Epidermal melanocyte (primary cell): ENCODE measurements around the gene ESRRG.
"Not testable (repeated sequence)": the region's sequence is repeated elsewhere in the genome, so short reads cannot be mapped to it uniquely, and the experiment has no call there.

Experiments used
- DNase-seq: peaks from one replicate; pipeline ENCODE4 v3.0.0; 2011; ENCODE audit warnings: low spot score; ENCODE audit not compliant: insufficient read length

ESRRG gene

DNA sequence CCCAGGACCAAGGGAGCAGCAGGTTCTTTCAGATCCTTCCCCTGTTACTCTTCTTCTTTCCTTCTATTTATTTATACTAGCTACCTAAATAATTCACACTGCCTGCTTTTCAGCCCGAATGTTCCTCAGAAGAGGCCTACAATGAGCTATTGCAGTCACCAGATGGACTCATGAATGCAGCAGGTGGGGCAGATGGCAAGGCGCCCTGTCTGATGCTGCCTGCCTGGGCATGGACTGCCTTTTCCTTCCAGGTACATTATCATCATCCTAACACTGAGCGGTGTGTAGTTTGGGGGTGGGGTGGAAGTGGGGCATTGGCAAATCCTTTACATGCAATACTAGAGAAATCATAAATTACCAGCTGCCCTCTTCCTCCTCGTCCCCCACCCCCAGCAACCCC lies 17.6 kb downstream of the ESRRG start:
- no peak for DNase-seq

- not testable (repeated sequence) for DNase-seq
Observed at GRCh38 chr1:216704065-216704464, 19.2 kb downstream of the ESRRG start.

GRCh38 chr1:216702170-216702569 lies 21.1 kb downstream of the ESRRG start:
- DNase-seq = no peak

DNA sequence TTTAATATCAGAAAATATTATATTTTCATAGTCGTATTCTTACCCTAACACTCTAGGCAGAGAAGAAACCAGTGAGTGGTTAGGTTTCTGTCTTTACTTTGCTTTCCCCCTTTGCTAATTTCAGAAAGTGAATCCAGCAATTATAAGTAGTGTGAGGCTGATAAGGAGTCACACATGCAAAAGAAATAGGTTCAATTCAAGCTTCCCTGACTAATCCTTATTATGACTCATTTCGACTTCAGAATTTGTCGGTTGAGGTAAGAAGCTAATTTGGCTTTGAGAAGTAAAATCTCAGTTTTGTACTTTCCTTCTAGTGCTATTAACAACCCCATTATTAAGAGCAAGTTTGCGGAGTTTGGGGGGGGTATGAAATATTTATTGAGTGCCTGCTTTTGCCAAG lies 22.4 kb downstream of the ESRRG start:
- DNase-seq = no peak

DNA sequence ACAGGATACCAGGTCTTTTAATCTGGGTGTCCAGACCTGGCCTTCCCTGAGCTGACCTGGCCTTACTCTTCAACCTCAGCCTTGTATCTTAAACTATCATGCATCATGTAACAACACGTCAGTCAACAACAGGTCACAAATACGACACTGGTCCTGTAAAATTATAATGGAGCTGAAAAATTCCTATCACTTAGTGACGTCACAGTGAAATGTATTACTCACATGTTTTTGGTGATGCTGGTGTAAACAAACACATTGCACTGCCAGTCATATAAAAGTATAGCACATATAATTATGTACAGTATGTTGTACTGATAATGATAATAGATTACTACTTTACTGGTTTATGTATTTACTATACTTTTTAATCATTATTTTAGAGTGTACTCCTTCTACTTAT lies 31.5 kb downstream of the ESRRG start:
- DNase-seq = no peak

GRCh38 chr1:216690603-216691002 lies 32.6 kb downstream of the ESRRG start:
- no peak for DNase-seq

GRCh38 chr1:216688127-216688657 lies 35.0 kb downstream of the ESRRG start:
- DNase-seq = no peak

- DNase-seq = no peak
Observed at GRCh38 chr1:216686860-216687766, 36.1 kb downstream of the ESRRG start.

GRCh38 chr1:216682752-216683151 lies 40.5 kb downstream of the ESRRG start:
- DNase-seq = no peak

GRCh38 chr1:216679108-216679507 lies 44.1 kb downstream of the ESRRG start:
- no peak for DNase-seq

GRCh38 chr1:216670118-216670883 lies 52.9 kb downstream of the ESRRG start:
- no peak for DNase-seq

GRCh38 chr1:216666441-216666840 lies 56.8 kb downstream of the ESRRG start:
- no peak for DNase-seq

- no peak for DNase-seq
Observed at GRCh38 chr1:216665856-216666255, 57.4 kb downstream of the ESRRG start.

- no peak for DNase-seq
Observed at GRCh38 chr1:216665406-216665805, 57.8 kb downstream of the ESRRG start.

GRCh38 chr1:216662681-216663080 lies 60.5 kb downstream of the ESRRG start:
- DNase-seq = no peak

DNA sequence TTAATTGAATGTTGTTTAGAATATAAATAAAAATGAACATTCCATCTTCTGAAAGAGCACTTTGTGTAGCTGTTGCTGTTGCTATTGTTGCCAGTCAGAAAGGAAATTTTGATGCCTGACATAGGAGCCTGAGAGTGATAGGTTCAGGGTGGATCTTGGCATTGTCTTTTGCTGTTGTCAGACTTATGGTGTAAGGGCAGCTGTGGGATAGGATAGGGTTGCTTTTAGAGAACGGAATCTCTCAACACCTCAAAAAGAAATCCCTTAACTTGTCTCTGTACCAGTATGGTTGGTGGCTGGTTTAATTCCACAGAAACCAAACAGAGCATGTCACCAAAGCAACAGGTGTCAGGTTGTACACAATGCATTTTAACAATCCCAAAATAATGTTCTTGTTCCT lies 62.7 kb downstream of the ESRRG start:
- DNase-seq = no peak

DNA sequence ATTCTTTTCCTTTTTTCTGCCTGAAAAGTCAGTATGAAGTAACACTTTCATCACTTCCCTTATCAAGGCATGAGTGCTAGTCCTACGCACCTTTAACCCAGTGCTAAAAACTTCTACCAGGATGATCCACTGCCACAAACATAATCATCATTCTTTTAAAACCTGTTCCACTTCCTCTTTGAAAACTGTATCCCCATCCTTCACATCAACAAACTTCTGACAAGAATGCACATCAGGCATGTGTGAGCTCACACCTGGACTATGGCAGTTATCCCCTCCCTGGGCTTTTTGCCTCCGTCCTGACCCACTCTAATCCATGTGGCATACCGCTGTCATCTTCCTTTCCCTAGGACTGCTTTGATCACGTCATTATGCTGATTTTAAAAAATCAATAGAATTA lies 70.2 kb downstream of the ESRRG start:
- DNase-seq = no peak

DNA sequence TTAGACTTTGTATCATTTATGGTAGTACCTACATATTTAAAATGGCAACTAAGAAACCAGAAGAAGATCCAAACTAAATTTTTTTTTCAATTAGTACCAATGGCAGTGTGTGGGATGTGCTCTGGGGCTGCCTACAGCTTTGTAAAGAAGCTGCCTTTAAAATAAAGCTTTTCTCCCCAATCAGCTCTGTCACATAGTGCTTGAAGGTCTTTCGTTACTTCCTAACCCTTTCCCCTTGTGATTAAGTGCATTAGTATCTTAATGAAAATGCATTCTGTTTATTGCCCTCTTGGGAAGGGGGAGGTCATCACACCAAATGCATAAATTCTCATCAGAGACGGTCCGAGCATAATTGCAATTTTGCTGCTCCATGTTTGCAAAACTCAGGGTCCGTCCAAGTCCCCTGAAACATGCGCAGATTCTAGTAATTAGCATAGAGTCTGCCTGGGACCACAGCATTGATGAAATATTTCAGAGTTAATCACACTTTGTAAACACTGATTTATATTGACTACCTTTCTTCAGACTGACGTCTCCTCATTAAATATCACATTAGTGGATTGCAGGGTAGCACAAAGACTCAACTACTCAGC lies 71.3 kb downstream of the ESRRG start:
- no peak for DNase-seq

DNA sequence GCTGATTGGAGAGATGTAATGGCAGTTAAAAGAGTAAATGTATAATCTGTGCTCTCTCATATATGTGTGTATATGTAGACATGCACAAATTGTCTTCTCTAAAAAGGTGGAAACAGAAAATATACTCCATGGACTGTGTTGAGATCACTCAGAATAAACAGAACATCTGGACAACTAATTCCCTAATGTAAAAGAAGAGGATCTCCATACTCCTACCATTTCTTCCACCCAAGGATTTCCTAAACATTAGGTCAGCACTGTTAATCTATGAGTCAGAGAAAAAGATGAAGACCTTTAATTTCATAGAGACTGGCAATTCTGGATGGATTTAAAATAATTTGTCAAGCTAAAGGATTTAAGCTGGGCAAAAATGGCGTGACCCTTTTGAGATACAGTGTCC lies 80.1 kb downstream of the ESRRG start:
- DNase-seq = no peak

- no peak for DNase-seq
Observed at GRCh38 chr1:216641669-216642460, 81.4 kb downstream of the ESRRG start.

DNA sequence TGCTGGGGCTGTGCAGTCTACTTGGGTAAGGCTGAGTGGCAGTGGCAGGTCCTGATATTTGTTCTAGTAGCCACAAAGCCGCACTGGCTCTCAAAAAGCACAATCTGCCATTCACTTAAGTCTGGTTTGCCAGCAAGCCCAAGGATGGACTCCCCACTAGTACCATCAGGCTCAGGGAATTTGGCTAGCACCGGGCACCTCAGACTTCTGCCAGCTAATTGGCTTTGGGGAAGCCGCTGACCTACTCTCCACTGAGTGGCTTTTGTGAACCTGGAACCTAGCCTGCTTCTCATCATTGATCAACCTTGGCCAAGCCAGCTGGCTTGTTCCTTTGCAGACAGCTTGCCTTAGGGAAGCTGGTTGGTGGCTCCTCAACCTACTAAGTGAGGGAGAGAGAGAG lies 83.1 kb downstream of the ESRRG start:
- DNase-seq = no peak
